ENCODE results near the gene SCMH1.

SCMH1 gene

DNA sequence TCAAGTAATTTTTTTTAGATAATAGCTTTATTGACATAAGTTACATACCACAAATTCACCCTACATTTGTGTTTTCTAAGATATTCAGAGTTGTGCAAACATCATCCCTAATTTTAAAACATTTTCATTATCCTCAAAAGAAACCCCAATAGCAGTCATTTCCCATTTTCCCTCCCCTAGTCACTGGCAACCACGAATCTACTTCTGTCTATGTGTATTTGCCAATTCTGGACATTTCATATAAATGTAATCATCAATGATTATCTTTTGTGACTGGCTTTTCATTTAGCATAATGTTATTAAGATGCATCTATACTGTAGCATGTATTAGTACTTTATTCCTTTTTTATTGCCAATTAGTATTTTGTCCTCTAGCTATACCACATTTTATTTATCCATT lies 131.8 kb downstream of the SCMH1 start (continued):
- no peak for TF ChIP-seq ZNF658 (tag by site-specific recombination; IDR thresholded peaks at IDR 0.05)
- no peak for TF ChIP-seq ZNF132 (tag by site-specific recombination; IDR thresholded peaks at IDR 0.05; ENCODE audit: borderline replicate concordance)

GRCh38 chr1:41109310-41110197 lies 132.6 kb downstream of the SCMH1 start:
- Histone ChIP-seq H3K9me3 (ENCODE audit: control insufficient read depth, insufficient read depth, low read depth, low read length) (no peaks in the 10 kb centered on the region), H3K4me1 (ENCODE audit: control insufficient read depth, insufficient read depth, low read length) (no peaks in the 10 kb centered on the region), H3K36me3 (ENCODE audit: control insufficient read depth in 2 of 2, insufficient read depth in 1 of 2, low read length in 2 of 2) (peaks cover 0 to 43% of the 10 kb centered on the region in 2 experiments), H3K4me3 (ENCODE audit: low read depth, low read length) (no peak overlapping the region), H3K27ac (ENCODE audit: extremely low read depth, low read depth, low read length) (no peak overlapping the region)
- CTCF ChIA-PET: interaction anchor here (0.8 to 2.0 kb wide), 3 partner anchors 13 to 131 kb away, joined by 3 to 5 read pairs (median 3); no protein-coding TSS in a partner anchor
- POLR2A ChIA-PET: no interaction called here
- TF ChIP-seq ZFHX2 (tag by site-specific recombination; conservative IDR thresholded peaks at IDR 0.05): peak; percentile 45; the same call in 1 of the 2 replicates
- TF ChIP-seq PRDM4 (tag by site-specific recombination; IDR thresholded peaks at IDR 0.05): peak; percentile 89
- peak; percentile 70 for TF ChIP-seq ZNF629 (tag by site-specific recombination; IDR thresholded peaks at IDR 0.05)
- TF ChIP-seq ZNF138 (tag by site-specific recombination; IDR thresholded peaks at IDR 0.05; ENCODE audit: borderline replicate concordance): no peak
- TF ChIP-seq ZNF214 (tag by site-specific recombination; IDR thresholded peaks at IDR 0.05; ENCODE audit: borderline replicate concordance): no peak
- TF ChIP-seq ZNF416 (tag by site-specific recombination; IDR thresholded peaks at IDR 0.05): 0 out of 2 replicates have a peak, but pooled peaks have one; percentile 42
- no peak for TF ChIP-seq SCRT1 (tag by site-specific recombination; IDR thresholded peaks at IDR 0.05; ENCODE audit: borderline replicate concordance)
- TF ChIP-seq ZNF433 (tag by site-specific recombination; IDR thresholded peaks at IDR 0.05; ENCODE audit: low read depth): no peak
- TF ChIP-seq HOXD13 (CRISPR knock-in tag; IDR thresholded peaks at IDR 0.05; ENCODE audit: borderline replicate concordance): no peak
- TF ChIP-seq ZNF391 (tag by site-specific recombination; IDR thresholded peaks at IDR 0.05; ENCODE audit: borderline replicate concordance, low read depth): no peak
- no peak for TF ChIP-seq ZSCAN30 (tag by site-specific recombination; IDR thresholded peaks at IDR 0.05)
- no peak for TF ChIP-seq ZNF404 (tag by site-specific recombination; IDR thresholded peaks at IDR 0.05)
- no peak for TF ChIP-seq ZBTB6 (tag by site-specific recombination; IDR thresholded peaks at IDR 0.05)
- 0 out of 2 replicates have a peak, but pooled peaks have one; percentile 23 for TF ChIP-seq ZNF600 (tag by site-specific recombination; IDR thresholded peaks at IDR 0.05)
- TF ChIP-seq ZFP37 (tag by site-specific recombination; IDR thresholded peaks at IDR 0.05): peak; percentile 50; the same call in 1 of the 2 replicates
- no peak for TF ChIP-seq ZNF2 (tag by site-specific recombination; IDR thresholded peaks at IDR 0.05)
- TF ChIP-seq ZNF580 (tag by site-specific recombination; IDR thresholded peaks at IDR 0.05): no peak
- TF ChIP-seq KLF8 (tag by site-specific recombination; IDR thresholded peaks at IDR 0.05): peak; percentile 15; the same call in 1 of the 2 replicates
- no peak for TF ChIP-seq ZNF510 (tag by site-specific recombination; IDR thresholded peaks at IDR 0.05; ENCODE audit: insufficient replicate concordance)
- TF ChIP-seq ZBTB20 (tag by site-specific recombination; IDR thresholded peaks at IDR 0.05): peak; percentile 77; the same call in 1 of the 2 replicates
- TF ChIP-seq, protein P1, sequence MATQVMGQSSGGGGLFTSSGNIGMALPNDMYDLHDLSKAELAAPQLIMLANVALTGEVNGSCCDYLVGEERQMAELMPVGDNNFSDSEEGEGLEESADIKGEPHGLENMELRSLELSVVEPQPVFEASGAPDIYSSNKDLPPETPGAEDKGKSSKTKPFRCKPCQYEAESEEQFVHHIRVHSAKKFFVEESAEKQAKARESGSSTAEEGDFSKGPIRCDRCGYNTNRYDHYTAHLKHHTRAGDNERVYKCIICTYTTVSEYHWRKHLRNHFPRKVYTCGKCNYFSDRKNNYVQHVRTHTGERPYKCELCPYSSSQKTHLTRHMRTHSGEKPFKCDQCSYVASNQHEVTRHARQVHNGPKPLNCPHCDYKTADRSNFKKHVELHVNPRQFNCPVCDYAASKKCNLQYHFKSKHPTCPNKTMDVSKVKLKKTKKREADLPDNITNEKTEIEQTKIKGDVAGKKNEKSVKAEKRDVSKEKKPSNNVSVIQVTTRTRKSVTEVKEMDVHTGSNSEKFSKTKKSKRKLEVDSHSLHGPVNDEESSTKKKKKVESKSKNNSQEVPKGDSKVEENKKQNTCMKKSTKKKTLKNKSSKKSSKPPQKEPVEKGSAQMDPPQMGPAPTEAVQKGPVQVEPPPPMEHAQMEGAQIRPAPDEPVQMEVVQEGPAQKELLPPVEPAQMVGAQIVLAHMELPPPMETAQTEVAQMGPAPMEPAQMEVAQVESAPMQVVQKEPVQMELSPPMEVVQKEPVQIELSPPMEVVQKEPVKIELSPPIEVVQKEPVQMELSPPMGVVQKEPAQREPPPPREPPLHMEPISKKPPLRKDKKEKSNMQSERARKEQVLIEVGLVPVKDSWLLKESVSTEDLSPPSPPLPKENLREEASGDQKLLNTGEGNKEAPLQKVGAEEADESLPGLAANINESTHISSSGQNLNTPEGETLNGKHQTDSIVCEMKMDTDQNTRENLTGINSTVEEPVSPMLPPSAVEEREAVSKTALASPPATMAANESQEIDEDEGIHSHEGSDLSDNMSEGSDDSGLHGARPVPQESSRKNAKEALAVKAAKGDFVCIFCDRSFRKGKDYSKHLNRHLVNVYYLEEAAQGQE (tag by site-specific recombination; IDR thresholded peaks at IDR 0.05): no peak
- TF ChIP-seq, protein P2, sequence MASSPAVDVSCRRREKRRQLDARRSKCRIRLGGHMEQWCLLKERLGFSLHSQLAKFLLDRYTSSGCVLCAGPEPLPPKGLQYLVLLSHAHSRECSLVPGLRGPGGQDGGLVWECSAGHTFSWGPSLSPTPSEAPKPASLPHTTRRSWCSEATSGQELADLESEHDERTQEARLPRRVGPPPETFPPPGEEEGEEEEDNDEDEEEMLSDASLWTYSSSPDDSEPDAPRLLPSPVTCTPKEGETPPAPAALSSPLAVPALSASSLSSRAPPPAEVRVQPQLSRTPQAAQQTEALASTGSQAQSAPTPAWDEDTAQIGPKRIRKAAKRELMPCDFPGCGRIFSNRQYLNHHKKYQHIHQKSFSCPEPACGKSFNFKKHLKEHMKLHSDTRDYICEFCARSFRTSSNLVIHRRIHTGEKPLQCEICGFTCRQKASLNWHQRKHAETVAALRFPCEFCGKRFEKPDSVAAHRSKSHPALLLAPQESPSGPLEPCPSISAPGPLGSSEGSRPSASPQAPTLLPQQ (tag by site-specific recombination; IDR thresholded peaks at IDR 0.05): 0 out of 2 replicates have a peak, but pooled peaks have one; percentile 7
- no peak for TF ChIP-seq ZNF596 (tag by site-specific recombination; IDR thresholded peaks at IDR 0.05)
- TF ChIP-seq ZNF16 (tag by site-specific recombination; IDR thresholded peaks at IDR 0.05; ENCODE audit: low read depth): no peak
